ENCODE data around the gene VPS37B. TPM values are rescaled to one million over a fixed set of nuclear protein-coding genes. Genes with fewer than 3 reads are reported as not detected.

The VPS37B gene
- total and polyA plus RNA-seq, 10 of the 15 experiments (the other 5 are each of a cell fraction or from before 2014, with no cell fraction given): 0.66 to 68.6 (median 39.6) TPM

GRCh38 chr12:122875590-122876220, 20.2 kb downstream of the VPS37B start (continued):
- TF ChIP-seq BHLHE40 (IDR thresholded peaks at IDR 0.05; ENCODE audit: borderline replicate concordance in 1 of 2, low read depth in 2 of 2, low read length in 1 of 2) (0 out of 4 replicates have a peak, but pooled peaks of 1 of the 2 experiments have one; percentile 29), CREM (IDR thresholded peaks at IDR 0.05; ENCODE audit: low read depth) (peak; percentile 18; the same call in 1 of the 2 replicates), ATF3 (IDR thresholded peaks at IDR 0.05; ENCODE audit: borderline replicate concordance, extremely low read depth, low read depth, low read length) (no peak), RBBP5 (conservative IDR thresholded peaks at IDR 0.05) (no peak), POLR2AphosphoS2 (IDR thresholded peaks at IDR 0.05; ENCODE audit: low read depth, low read length) (no peak), POLR2AphosphoS5 (IDR thresholded peaks at IDR 0.05; ENCODE audit: low read length) (no peak), PML (IDR thresholded peaks at IDR 0.05; ENCODE audit: low read length) (peak; percentile 60; the same call in 1 of the 2 replicates), GATAD2B (conservative IDR thresholded peaks at IDR 0.05; ENCODE audit: low read depth) (no peak), DPF2 (IDR thresholded peaks at IDR 0.05) (0 out of 2 replicates have a peak, but pooled peaks have one; percentile 47), NKRF (conservative IDR thresholded peaks at IDR 0.05) (no peak), NRF1 (conservative IDR thresholded peaks at IDR 0.05; ENCODE audit: low read depth, low read length) (no peak), LARP7 (IDR thresholded peaks at IDR 0.05) (no peak), CHD4 (IDR thresholded peaks at IDR 0.05) (no peak), SUPT20H (IDR thresholded peaks at IDR 0.05; ENCODE audit: borderline replicate concordance, control insufficient read depth, low read depth, low read length) (no peak), NFYA (IDR thresholded peaks at IDR 0.05; ENCODE audit: borderline replicate concordance, low read depth, low read length) (no peak), YY1 (IDR thresholded peaks at IDR 0.05; ENCODE audit: low read depth, low read length) (no peak), STAT3 (IDR thresholded peaks at IDR 0.05; ENCODE audit: low read depth, low read length) (no peak), ZNF217 (IDR thresholded peaks at IDR 0.05) (no peak), ZNF24 (IDR thresholded peaks at IDR 0.05) (0 out of 2 replicates have a peak, but pooled peaks have one; percentile 18), GABPA (IDR thresholded peaks at IDR 0.05; ENCODE audit: low read depth) (0 out of 2 replicates have a peak, but pooled peaks have one; percentile 16), ELK1 (IDR thresholded peaks at IDR 0.05; ENCODE audit: low read depth, low read length) (no peak), NBN (IDR thresholded peaks at IDR 0.05) (0 out of 2 replicates have a peak, but pooled peaks have one; percentile 33), MAX (IDR thresholded peaks at IDR 0.05; ENCODE audit: low read depth, low read length) (no peak), HSF1 (IDR thresholded peaks at IDR 0.05; ENCODE audit: low read depth, low read length) (no peak)

Data from GM12878 (cell line).